K562 (cell line): ENCODE data around the gene CACNG1. TPM values are rescaled to one million over a fixed set of nuclear protein-coding genes. Genes with fewer than 3 reads are reported as not detected.

Source experiments
- ATAC-seq: fragments of 200-7000 bp; cut with Tn5 transposase; 3 replicates; pipeline ENCODE4 v1.9.1; 2020; ENCODE audit warnings: moderate library complexity
- BruUV-seq: library from RNA; stranded (reverse); fragments of 400-500 nt; replicated peaks from 2 replicates; lab custom pipeline; 2021; lab: Mats Ljungman, UMichigan
- CTCF ChIA-PET: fragments of 300-600 bp; formaldehyde crosslinking; extraction: SDS; loops from one replicate; lab custom pipeline; 2021; ENCODE audit warnings: low intra/inter-chr PET ratio; lab: Yijun Ruan, JAX
- POLR2A ChIA-PET: fragments of 300-600, 350-650 bp; sonication (Branson Sonifier 250); formaldehyde crosslinking; extraction: SDS; loops from one replicate; lab custom pipeline; 2021; ENCODE audit warnings: antibody characterized with exemption, inconsistent platforms; lab: Yijun Ruan, JAX
- DNase-seq, 4 experiments: peaks; one replicate each; pipeline versions ENCODE4 v3.0.0 to v3.0.0-alpha.2; 2011 to 2018; ENCODE audit warnings: low spot score in 3 of 4, mixed read lengths in 3 of 4; ENCODE audit errors: extremely low read depth in 1 of 4
- FAIRE-seq: peaks from 2 replicates; lab custom pipeline; 2011; peaks lifted over from hg19 to GRCh38; lab: Jason Lieb, UNC
- H2AFZ ChIP-seq: 2 replicates; pipeline ENCODE4 v1.6.0; 2011; ENCODE audit warnings: low read depth, low read length, control low read depth, inconsistent platforms
- H3K27ac ChIP-seq: fragments of 200-600 bp; 3 replicates; pipeline ENCODE4 v1.8.0; 2011; ENCODE audit warnings: low read depth, mild to moderate bottlenecking, control low read depth, inconsistent platforms, low read length, moderate library complexity, mixed read lengths; ENCODE audit errors: extremely low read depth
- H3K27me3 ChIP-seq, 2 experiments: fragments of 300-600 bp in 1 of 2; 2 replicates in 1 of 2; 3 replicates in 1 of 2; pipeline versions ENCODE4 v1.6.0 to v1.8.0; 2011; ENCODE audit warnings: inconsistent platforms in 2 of 2, low read length in 2 of 2, mild to moderate bottlenecking in 1 of 2, mixed read lengths in 1 of 2, moderate library complexity in 1 of 2; ENCODE audit not compliant: control insufficient read depth in 2 of 2, insufficient read depth in 2 of 2
- H3K36me3 ChIP-seq: fragments of 300-600 bp; 3 replicates; pipeline ENCODE4 v1.8.0; 2011; ENCODE audit warnings: mild to moderate bottlenecking, low read length, inconsistent platforms; ENCODE audit not compliant: control insufficient read depth, insufficient read depth
- H3K4me1 ChIP-seq, 2 experiments: fragments of 200-600 bp in 1 of 2; replicated peaks in 1 of 2; 2 replicates in 1 of 2; 3 replicates in 1 of 2; pipeline versions ENCODE4 v1.5.1 to v1.8.0; 2011; ENCODE audit warnings: inconsistent platforms in 2 of 2, low read length in 2 of 2, mild to moderate bottlenecking in 1 of 2, mixed read lengths in 1 of 2, moderate library complexity in 1 of 2; ENCODE audit not compliant: control insufficient read depth in 2 of 2, insufficient read depth in 2 of 2
- H3K4me2 ChIP-seq: 2 replicates; pipeline ENCODE4 v1.6.1; 2011; ENCODE audit warnings: low read length, control low read depth, inconsistent platforms, mixed read lengths; ENCODE audit not compliant: insufficient read depth
- H3K4me3 ChIP-seq: fragments of 200-600 bp; sonication (generic), shearing (Covaris generic); 2 replicates; pipeline ENCODE4 v1.5.1; 2016; ENCODE audit warnings: control low read depth, inconsistent platforms
- H3K79me2 ChIP-seq: fragments of 200-600 bp; 3 replicates; pipeline ENCODE4 v1.8.0; 2011; ENCODE audit warnings: low read length, inconsistent platforms; ENCODE audit not compliant: control insufficient read depth, insufficient read depth
- H3K9ac ChIP-seq, 2 experiments: 2 replicates each; pipeline versions ENCODE4 v1.6.0 to v1.6.1; 2011; ENCODE audit warnings: low read depth in 2 of 2, low read length in 2 of 2, control low read depth in 1 of 2, inconsistent platforms in 1 of 2, mild to moderate bottlenecking in 1 of 2, mixed read lengths in 1 of 2; ENCODE audit not compliant: insufficient read depth in 1 of 2
- H3K9me1 ChIP-seq: one replicate; pipeline ENCODE4 v1.6.0; 2011; ENCODE audit warnings: inconsistent platforms, mild to moderate bottlenecking, low read length, moderate library complexity; ENCODE audit not compliant: control insufficient read depth, insufficient read depth
- H3K9me3 ChIP-seq: replicated peaks from 2 replicates; pipeline ENCODE4 v1.5.1; 2011; ENCODE audit warnings: low read depth, low read length, inconsistent platforms; ENCODE audit not compliant: control insufficient read depth, insufficient read depth
- H4K20me1 ChIP-seq: replicated peaks from 2 replicates; pipeline ENCODE4 v1.6.1; 2011; ENCODE audit warnings: low read length, inconsistent platforms, mixed read lengths; ENCODE audit not compliant: control insufficient read depth, insufficient read depth
- ZNF12 ChIP-seq: sonication (generic); formaldehyde crosslinking; IDR thresholded peaks from 2 replicates; pipeline ENCODE4 v1.4.0; 2020; ENCODE audit warnings: mild to moderate bottlenecking, missing genetic modification reagents
- WGBS: fragments of 100-300 bp; shearing (Covaris generic); methylation state at CpG from one replicate; pipeline ENCODE4 v1.1.6; 2016; ENCODE audit warnings: low coverage, mixed read lengths; ENCODE audit not compliant: insufficient coverage; ENCODE audit errors: missing lambda C conversion rate; 5-methylcytosine and 5-hydroxymethylcytosine counted together
- in situ Hi-C: fragments of 300-500 bp; cut with MboI; formaldehyde crosslinking; loops from 4 replicates; pipeline ENCODE4 v1.15.0; 2018; ENCODE audit warnings: inconsistent platforms, mixed read lengths
- intact Hi-C: fragments of 100-400 bp; cut with micrococcal nuclease; formaldehyde crosslinking; loops from 2 replicates; pipeline ENCODE4 v1.14.2; 2022
- polyA plus RNA-seq, 8 experiments: library from polyadenylated mRNA; depleted of rRNA in 4 of 8; stranded (reverse) in 5 of 8; unstranded in 3 of 8; fragments of >200 nt; fragmentation: Nextera tagmentation in 2 of 8; fragmentation: Illumina TruSeq in 1 of 8; extraction: Ambion mirVana in 2 of 8; extraction: Trizol in 1 of 8; gene quantifications; 2 replicates each; pipeline versions ENCODE4 v1.2.1 to v1.2.3, GENCODE V29; 2011 to 2014; ENCODE audit warnings: inconsistent platforms in 1 of 8, missing spikeins in 1 of 8
- total RNA-seq, 7 experiments: library from RNA; depleted of rRNA in 6 of 7; stranded (reverse); fragments of >200 nt in 6 of 7; fragmentation: Illumina TruSeq in 2 of 7; extraction: Trizol in 2 of 7; gene quantifications; 2 replicates each; pipeline versions ENCODE4 v1.2.1 to v1.2.3, GENCODE V29; 2011 to 2021; ENCODE audit warnings: low replicate concordance in 1 of 7
- TF ChIP-seq, protein P1 (sequence below): fragments of 450-650 bp; IDR thresholded peaks from 2 replicates; pipeline ENCODE4 v1.6.1; 2016
- TF ChIP-seq, protein P2 (sequence below), 2 experiments: fragments of 250-450 bp in 1 of 2; fragments of 450-650 bp in 1 of 2; sonication (Bioruptor Pico) in 1 of 2; IDR thresholded peaks; 2 replicates each; pipeline versions ENCODE4 v1.6.1 to v1.8.0; 2016 to 2021; ENCODE audit warnings: mild to moderate bottlenecking in 2 of 2, moderate library complexity in 2 of 2, missing compliant biosample characterization in 1 of 2, missing genetic modification characterization in 1 of 2

The CACNG1 gene
- total and polyA plus RNA-seq, 9 of the 15 experiments (the other 6 are each of a cell fraction or from before 2014, with no cell fraction given) = not detected

DNA sequence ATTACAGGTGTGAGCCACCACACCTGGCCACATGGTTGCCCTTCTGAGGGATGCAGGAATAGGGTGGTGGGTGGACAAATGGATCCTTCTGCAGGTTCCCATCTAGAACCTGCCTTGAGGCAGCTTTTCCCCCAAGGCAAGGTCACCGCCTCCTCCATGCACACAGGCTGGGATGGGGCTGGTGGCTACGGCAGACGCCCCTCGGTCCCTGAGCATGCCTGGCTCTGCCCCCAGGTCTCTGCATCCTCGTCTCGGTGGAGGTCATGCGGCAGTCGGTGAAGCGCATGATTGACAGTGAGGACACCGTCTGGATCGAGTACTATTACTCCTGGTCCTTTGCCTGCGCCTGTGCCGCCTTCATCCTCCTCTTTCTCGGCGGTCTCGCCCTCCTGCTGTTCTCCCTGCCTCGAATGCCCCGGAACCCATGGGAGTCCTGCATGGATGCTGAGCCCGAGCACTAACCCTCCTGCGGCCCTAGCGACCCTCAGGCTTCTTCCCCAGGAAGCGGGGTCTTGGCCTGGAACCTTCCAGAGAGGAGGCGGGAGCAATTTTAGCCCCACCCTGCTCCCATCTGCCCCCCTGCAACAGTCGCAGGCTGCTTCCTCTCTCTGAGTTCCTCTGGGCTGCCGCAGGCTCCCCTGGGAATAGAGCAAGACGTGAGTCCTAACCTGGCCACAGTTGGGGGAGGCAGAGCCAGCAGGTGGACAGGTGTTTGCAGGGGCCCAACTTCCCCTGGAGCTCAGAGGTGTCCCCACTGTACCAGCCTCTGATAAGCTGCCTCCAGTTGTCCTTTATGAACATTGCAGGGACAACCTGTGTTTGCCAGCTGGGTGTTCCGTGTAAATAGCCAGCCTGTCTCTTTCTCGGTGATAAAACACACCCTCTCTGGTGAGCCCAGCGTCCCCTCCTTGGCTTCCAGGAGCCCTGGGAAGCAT is 11.7 kb downstream of the CACNG1 start:
- Histone ChIP-seq H3K9me1 (no peaks in the 10 kb centered on the region), H3K9ac (no peak overlapping the region; a peak in 1 of 4 replicates), H3K9me3 (no peaks in the 10 kb centered on the region), H3K4me2 (no peak overlapping the region), H3K4me3 (no peak overlapping the region), H3K4me1 (peaks cover 0 to 6% of the 10 kb centered on the region in 2 experiments; a peak in 1 of 5 replicates), H4K20me1 (no peaks in the 10 kb centered on the region), H3K36me3 (no peaks in the 10 kb centered on the region; the same call in 2 of the 3 replicates), H2AFZ (no peak overlapping the region), H3K27ac (no peak overlapping the region), H3K79me2 (no peaks in the 10 kb centered on the region), H3K27me3 (peaks cover 28 to 49% of the 10 kb centered on the region in 2 experiments)
- no peak for TF ChIP-seq ZNF12 (CRISPR knock-in tag)
- TF ChIP-seq, protein P1, sequence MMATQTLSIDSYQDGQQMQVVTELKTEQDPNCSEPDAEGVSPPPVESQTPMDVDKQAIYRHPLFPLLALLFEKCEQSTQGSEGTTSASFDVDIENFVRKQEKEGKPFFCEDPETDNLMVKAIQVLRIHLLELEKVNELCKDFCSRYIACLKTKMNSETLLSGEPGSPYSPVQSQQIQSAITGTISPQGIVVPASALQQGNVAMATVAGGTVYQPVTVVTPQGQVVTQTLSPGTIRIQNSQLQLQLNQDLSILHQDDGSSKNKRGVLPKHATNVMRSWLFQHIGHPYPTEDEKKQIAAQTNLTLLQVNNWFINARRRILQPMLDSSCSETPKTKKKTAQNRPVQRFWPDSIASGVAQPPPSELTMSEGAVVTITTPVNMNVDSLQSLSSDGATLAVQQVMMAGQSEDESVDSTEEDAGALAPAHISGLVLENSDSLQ = 0 out of 2 replicates have a peak, but pooled peaks have one; percentile 24
- TF ChIP-seq, protein P2, sequence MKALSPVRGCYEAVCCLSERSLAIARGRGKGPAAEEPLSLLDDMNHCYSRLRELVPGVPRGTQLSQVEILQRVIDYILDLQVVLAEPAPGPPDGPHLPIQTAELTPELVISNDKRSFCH (CRISPR knock-in tag; IDR thresholded peaks at IDR 0.05) = no peak
- TF ChIP-seq, protein P2 (tag; IDR thresholded peaks at IDR 0.05) = no peak
- no peak for DNase-seq
- intact Hi-C loops (no loop called here), in situ Hi-C loops (no loop called here)
- ATAC-seq = no peak; the same call in 2 of the 3 replicates
- BruUV-seq = no TSS peak
- FAIRE-seq = no peak
- 18% methylated on average over 29 of the region's 29 CpGs for WGBS
- ChIA-PET POLR2A (interaction anchor here (0.6 kb wide), 1 partner anchor 103 kb away, joined by 5 read pairs; no protein-coding TSS in a partner anchor), CTCF (no interaction called here)
